ENCODE results near the gene NIF3L1. TPM values are rescaled to one million over a fixed set of nuclear protein-coding genes. Genes with fewer than 3 reads are reported as not detected.

Gene NIF3L1
- total RNA-seq, 1 donor from 2014 or later = 49.8 TPM

DNA sequence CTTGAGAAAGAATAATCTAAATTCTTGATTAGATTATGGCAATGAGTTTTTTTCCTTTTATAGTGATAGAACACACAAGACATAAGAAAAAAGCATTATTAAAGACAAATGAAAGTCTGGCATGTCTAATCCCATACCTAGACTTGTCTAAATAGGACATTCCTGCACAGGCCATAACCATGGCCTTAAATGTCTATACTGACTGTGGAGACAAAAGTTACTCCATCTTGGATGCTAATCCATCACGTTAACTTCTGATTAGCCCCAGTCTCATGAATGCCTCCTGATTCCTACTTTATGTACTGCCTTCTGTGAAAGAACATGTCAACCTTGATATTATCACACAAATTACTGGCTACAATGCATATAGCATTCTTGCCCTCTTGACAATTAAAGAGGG lies 50.7 kb downstream of the NIF3L1 start:
- Mint-ChIP-seq H3K36me3 (ENCODE audit: low read depth) (peaks cover 9% of the 10 kb centered on the region), H3K27ac (ENCODE audit: unreplicated experiment) (no peak overlapping the region), H3K9me3 (no peaks in the 10 kb centered on the region), H3K4me1 (no peaks in the 10 kb centered on the region), H3K4me3 (no peak overlapping the region), H3K27me3 (ENCODE audit: low read depth) (no peaks in the 10 kb centered on the region)
- no peak for TF ChIP-seq CTCF (conservative IDR thresholded peaks at IDR 0.05)
- no peak for DNase-seq (ENCODE audit: low read depth, low spot score)

DNA sequence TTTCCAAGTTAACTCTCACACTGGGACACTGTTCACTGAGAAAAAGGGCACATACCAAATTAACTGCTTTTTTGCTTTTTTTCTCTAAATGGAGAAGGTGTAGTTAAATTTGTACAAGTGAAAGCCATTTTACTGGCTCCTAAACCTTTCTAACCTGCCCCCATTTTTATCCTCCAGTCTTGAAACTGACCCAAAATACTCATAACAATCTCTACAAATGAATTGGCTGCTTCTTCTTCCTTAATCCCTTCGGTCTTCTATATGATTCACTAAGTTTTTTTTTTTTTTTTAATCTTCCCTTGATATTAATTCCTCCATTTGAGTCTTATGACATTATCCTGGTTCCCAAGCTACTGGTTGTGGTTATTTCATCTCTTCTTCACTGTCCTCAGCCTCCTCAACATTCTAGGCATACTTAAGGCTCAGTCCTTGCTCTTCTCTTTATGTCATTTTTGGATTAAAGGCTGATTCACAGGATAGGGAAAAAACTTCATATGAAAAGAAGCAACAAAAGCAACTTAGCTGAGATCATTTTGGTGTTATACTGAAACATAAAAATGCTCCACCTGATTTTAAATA lies 54.4 kb downstream of the NIF3L1 start:
- H3K4me3 Mint-ChIP-seq = no peak overlapping the region
- H3K27ac Mint-ChIP-seq (ENCODE audit: unreplicated experiment) = no peak overlapping the region
- no peaks in the 10 kb centered on the region for H3K4me1 Mint-ChIP-seq
- TF ChIP-seq CTCF (conservative IDR thresholded peaks at IDR 0.05) = no peak
- DNase-seq (ENCODE audit: low read depth, low spot score) = no peak
- H3K36me3 Mint-ChIP-seq (ENCODE audit: low read depth) = peaks cover 10% of the 10 kb centered on the region
- H3K9me3 Mint-ChIP-seq = no peaks in the 10 kb centered on the region
- H3K27me3 Mint-ChIP-seq (ENCODE audit: low read depth) = no peaks in the 10 kb centered on the region

DNA sequence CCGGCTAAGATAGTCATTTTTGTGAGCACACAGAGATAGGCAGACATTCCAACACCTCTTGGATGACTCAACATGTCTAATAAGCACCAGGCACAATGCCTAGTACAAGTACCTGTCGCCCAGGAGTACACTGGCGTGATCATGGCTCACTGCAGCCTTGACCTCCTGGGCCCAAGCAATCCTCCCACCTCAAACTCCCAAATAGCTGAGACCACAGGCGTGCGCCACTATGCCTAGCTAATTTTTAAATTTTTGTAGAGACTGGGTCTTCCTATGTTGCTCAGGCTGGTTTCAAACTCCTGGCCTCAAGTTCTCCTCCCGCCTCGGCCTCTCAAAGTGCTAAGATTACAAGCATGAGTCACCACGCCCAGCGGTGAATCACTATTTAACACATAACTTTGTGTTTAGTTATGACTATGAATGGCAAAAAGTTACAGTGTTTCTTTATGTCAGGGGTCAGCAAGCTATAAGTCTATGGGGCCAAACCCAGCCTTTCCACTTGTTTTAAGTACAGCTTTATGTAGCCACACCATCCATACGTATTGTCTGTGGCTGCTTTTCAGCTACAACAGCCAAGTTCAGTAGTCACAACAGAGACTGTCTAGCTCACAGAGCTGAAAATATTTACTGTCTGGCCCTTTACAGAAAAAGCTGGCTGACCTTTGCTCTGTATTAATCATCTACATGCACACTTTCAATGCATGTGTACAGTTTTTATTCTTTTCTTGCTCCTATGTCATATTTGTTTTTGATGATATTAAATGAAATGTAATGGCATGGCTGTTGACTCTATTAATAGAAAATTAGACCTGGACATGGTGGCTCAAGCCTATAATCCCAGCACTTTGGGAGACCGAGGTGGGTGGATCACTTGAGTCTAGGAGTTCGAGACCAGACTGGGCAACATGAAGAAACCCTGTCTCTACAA lies 55.6 kb downstream of the NIF3L1 start:
- no peak for TF ChIP-seq CTCF (conservative IDR thresholded peaks at IDR 0.05)

DNA sequence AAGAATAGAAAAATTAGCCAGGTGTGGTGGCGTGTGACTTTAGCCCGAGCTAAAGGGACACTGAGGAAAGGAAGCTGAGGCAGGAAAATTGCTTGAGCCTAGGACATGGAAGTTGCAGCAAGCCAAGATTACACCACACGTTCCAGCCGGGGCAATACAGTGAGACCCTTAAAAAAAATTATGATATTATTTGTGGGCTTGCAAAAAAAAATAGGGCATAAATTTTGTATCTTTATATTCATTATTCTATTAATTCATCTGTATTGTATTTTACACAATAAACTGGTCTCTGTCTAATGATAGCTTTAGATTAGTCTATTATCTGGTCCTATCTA lies 56.2 kb downstream of the NIF3L1 start:
- DNase-seq (ENCODE audit: low read depth, low spot score) = no peak
- no peak overlapping the region for H3K27ac Mint-ChIP-seq (ENCODE audit: unreplicated experiment)
- no peaks in the 10 kb centered on the region for H3K9me3 Mint-ChIP-seq
- H3K27me3 Mint-ChIP-seq (ENCODE audit: low read depth) = no peaks in the 10 kb centered on the region
- no peak overlapping the region for H3K4me3 Mint-ChIP-seq
- H3K4me1 Mint-ChIP-seq = no peaks in the 10 kb centered on the region
- TF ChIP-seq CTCF (conservative IDR thresholded peaks at IDR 0.05) = no peak
- peaks cover 7% of the 10 kb centered on the region for H3K36me3 Mint-ChIP-seq (ENCODE audit: low read depth)

More for the DNA sequence above, 55.6 kb downstream of the NIF3L1 start:
- peaks cover 7% of the 10 kb centered on the region for H3K36me3 Mint-ChIP-seq (ENCODE audit: low read depth)
- H3K9me3 Mint-ChIP-seq = no peaks in the 10 kb centered on the region
- no peaks in the 10 kb centered on the region for H3K4me1 Mint-ChIP-seq
- no peaks in the 10 kb centered on the region for H3K27me3 Mint-ChIP-seq (ENCODE audit: low read depth)
- H3K4me3 Mint-ChIP-seq = no peak overlapping the region
- DNase-seq (ENCODE audit: low read depth, low spot score) = no peak
- no peak overlapping the region for H3K27ac Mint-ChIP-seq (ENCODE audit: unreplicated experiment)

GRCh38 chr2:200950378-200950777 lies 61.2 kb downstream of the NIF3L1 start:
- Mint-ChIP-seq H3K9me3 (no peaks in the 10 kb centered on the region), H3K4me3 (no peak overlapping the region), H3K4me1 (no peaks in the 10 kb centered on the region), H3K27me3 (ENCODE audit: low read depth) (no peaks in the 10 kb centered on the region), H3K36me3 (ENCODE audit: low read depth) (peaks cover 6% of the 10 kb centered on the region), H3K27ac (ENCODE audit: unreplicated experiment) (no peak overlapping the region)
- DNase-seq (ENCODE audit: low read depth, low spot score) = no peak
- no peak for TF ChIP-seq CTCF (conservative IDR thresholded peaks at IDR 0.05)

Other genes starting within 250 kb of the NIF3L1 start
- 424 and 433 TPM in 2 replicates for gene BZW1, start 77.5 kb upstream of the NIF3L1 start, total RNA-seq
- gene CLK1, start 24.7 kb upstream of the NIF3L1 start, total RNA-seq = 69.2 and 71.5 TPM in 2 replicates
- 59.7 and 66.0 TPM in 2 replicates for gene PPIL3, start 294 bp upstream of the NIF3L1 start, total RNA-seq
- gene ORC2, start 74.3 kb downstream of the NIF3L1 start, total RNA-seq = 30.9 and 40.3 TPM in 2 replicates
- gene HYCC2, start 182.3 kb downstream of the NIF3L1 start, total RNA-seq = 14.6 and 17.4 TPM in 2 replicates
- 87.1 and 93.5 TPM in 2 replicates for gene NDUFB3, start 182.6 kb downstream of the NIF3L1 start, total RNA-seq
- gene CFLAR, start 226.8 kb downstream of the NIF3L1 start, total RNA-seq = 14.4 and 16.7 TPM in 2 replicates